GM19452 (cell line): ENCODE measurements around the gene SLC2A11.
A peak's percentile ranks its signal among the peaks of the same experiment; 100 is the strongest.

Source experiments
- ATAC-seq: cut with Tn5 transposase; IDR thresholded peaks from one replicate; pipeline ENCODE4 v1.9.1; 2021; ENCODE audit not compliant: unreplicated experiment

SLC2A11 gene

GRCh38 chr22:23831781-23832180, 25.9 kb upstream of the SLC2A11 start:
- no peak for ATAC-seq

DNA sequence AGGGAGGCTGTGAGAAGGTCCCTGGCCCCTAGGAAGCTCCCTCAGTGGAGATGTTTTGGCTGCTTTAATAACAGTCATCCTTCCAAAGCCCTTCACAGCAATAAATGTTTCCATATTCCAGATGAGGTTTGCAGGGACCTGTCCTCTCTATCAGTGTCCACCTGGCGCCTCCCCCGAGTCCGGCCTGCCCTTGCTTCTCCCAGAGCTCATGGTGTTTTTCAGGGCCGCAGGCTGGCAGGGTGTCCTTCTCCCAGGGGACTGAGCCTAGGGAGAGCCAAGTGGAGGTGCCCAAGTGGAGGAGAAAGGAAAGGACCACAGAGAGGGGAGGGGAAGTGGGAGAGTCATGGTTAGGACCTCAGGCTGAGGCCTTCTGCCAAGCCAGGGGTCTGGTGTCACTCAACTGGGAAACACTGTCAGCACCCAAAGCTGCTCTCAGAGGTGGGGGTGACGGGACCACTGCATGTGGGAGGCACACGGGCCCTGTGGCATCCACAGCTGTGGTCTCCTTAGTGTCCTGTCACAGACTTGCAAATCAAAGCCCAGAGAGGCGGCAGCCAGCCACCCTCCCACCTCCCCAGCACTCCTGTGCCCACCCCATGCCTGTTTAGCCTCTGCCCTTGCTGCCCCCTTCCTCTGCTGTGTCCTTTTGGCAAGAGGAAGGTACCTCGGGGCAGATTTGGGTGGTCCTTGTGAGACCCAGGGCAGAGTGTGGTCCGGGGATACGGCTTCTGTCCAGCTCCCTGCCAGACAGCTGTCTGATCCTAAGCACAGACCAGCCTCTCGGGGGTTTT, 25.3 kb upstream of the SLC2A11 start:
- ATAC-seq, result no peak

DNA sequence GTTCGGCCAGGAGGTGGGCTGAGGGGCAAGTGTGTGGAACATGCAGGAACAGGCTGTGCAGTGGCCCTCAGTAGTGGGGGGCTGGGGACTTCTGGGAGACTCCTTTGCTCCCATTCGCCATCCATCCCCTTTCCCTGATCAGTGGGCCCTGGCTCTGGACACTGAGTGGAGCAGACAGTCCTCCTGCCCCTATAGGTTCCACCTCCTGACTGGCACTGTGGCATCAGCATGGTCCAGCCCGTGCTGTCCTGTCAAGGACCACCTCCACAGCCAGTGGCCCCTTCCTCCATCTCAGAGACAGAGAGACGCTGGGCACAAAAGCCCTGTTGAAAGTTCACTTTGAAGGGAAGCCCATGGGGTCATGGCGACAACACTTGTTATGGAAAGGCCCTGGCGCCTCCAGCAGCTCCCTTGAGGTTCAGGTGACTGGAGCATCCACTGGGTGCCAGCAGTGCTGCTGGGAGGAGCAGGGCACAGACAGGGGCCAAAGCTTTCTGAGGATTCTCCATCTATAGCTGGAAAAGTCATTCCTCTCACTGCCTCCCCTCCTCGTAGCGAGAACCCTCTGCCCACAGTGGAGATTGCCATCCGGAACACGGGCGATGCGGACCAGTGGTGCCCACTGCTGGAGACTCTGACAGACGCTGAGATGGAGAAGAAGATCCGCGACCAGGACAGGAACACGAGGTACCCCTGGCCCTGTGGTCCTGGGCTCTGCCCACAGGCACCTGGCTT, 24.5 kb upstream of the SLC2A11 start:
- no peak for ATAC-seq

GRCh38 chr22:23833911-23834317, 23.8 kb upstream of the SLC2A11 start:
- ATAC-seq, result no peak

GRCh38 chr22:23834406-23834792, 23.3 kb upstream of the SLC2A11 start:
- ATAC-seq, result no peak

GRCh38 chr22:23834793-23835483, 22.7 kb upstream of the SLC2A11 start:
- ATAC-seq, result no peak

- no peak for ATAC-seq
Observed at GRCh38 chr22:23835484-23836144, 22.1 kb upstream of the SLC2A11 start.

DNA sequence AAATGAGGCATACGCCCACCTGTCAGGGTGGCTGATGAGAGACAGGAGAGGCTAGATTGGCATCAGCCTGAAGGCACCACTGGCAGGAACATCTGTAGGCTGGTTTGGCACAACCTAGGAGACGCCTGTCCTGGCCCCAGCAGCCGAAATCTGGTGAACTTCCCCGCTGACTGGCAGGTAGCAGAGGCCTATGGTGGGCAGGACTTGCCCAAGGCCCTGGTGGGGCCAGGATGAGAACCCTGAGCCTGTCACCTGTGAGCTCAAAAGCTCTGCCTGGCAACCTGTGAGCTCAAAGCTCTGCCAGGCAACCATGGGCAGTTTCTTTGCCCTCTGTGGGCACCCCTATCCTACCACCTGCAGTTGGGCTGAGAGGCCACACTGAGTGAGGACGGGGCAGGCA, 21.4 kb upstream of the SLC2A11 start:
- no peak for ATAC-seq

DNA sequence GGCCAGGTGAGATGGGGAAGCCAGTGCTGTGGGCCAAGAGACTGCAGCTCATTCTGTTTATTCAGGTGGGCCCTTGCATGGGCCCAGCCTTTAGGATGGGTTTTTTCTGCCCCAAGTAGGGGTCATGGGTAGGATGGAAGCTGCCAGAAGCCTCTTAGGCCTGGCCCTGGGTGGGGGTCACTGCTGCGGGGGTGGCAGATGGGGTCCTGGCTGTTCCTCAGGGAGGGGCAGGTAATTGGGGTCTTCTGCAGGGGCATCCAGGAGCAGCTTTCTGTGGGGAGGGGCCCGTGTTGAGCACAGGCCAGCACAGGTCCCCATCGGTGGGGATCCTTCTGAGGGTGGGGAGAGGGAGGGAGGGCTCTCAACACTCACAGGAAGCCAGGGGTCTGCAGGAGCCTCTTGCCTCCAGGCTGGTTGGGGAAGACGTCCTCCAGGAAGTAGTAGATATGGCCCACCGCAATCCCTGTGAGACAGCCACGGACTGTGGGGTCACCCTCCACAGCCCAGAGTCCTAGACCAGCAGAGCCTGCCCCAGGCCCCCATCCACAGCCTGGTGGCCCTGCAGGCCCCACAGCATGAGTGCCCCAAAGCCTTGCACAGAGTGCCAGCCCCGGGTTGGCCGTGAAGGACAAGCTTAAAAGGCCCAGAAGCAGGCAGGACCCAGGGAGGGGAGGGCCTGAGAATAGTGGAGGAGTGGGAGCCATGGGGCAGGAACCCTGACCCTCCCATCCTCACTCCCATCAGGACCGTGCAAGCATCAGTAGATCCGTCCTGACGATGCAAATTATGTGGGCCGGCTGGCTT, 20.8 kb upstream of the SLC2A11 start:
- no peak for ATAC-seq

GRCh38 chr22:23837496-23837859, 20.2 kb upstream of the SLC2A11 start:
- ATAC-seq, result no peak

DNA sequence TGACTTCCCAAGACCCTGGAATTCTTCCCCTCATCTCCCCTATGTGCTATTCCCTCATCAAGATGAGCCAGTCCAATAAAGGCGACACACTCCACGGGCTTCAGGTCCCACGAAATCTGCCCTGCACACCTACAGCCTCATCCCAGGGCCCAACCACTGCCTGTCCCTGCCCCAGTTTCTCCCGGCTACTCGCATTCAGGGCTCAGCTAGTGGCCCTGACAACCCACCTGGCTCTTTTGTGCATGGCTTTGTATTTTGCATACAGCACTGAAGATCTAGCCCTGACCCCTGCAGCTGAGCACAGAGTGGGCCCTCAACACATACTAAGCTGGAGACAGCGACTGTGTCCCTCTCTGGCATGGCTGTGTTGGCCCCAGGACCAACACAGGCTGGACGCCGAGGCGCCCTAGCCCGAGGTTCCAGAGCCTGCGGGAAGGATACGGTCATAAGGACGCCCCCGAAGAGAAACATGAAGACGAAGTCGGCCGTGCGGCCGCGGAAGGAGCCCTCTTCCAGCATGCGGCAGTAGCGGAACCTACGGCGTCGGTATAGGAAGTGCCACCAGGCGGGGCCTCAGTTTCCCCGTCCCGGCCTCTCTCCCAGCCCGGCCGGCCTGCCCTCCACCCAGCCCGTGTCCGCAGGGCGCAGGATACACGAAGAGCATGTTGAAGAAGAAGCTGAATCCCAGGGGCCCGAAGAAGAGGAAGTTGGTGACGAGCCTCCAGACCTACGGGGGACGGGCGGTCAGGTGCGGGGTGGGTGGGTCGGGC, 19.6 kb upstream of the SLC2A11 start:
- ATAC-seq, result peak; percentile 5

DNA sequence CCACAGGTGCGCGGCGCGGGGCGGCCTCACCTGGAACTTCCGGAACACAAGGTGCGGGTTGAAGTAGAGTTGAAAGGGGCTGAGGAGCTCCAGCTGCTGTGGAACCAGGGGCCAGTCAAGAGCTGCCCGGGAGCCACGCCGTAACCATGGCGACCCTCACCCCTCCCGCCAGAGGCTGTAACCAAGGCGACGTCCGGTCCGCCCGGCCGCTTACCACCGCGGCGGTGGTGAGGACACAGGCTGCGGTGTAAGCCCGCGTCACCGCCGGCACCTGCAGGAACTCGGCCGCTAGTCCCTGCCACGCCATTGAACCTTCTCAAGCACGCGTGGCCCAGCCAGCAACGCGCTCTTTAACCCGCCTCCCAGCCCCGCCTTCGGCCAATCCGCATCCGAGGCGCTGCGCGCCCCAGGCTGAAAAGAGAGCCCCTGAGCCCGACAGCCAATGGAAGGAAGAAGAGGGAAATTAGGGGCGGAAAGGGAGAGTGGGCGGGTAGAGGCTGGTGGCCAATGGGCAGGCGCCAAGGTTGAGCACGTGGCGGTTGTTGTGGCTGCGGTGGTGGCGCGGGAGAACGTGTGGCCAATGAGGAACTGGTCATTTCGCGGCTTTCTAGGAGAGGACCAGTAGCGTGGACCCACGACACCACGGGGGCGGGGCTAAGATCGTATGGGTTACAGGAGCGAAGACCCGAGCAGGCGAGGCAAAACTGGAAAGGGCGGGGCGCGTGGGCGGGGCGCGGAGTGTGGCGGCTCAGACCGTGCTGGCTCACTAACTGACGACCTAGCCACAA, 18.8 kb upstream of the SLC2A11 start, which contains the start of gene DERL3:
Gene DERL3 (minus strand): TSS at position 326 of the 788 bp plus-strand sequence. CDS start 19 bp downstream, at position 307.
- peak; percentile 76 for ATAC-seq

DNA sequence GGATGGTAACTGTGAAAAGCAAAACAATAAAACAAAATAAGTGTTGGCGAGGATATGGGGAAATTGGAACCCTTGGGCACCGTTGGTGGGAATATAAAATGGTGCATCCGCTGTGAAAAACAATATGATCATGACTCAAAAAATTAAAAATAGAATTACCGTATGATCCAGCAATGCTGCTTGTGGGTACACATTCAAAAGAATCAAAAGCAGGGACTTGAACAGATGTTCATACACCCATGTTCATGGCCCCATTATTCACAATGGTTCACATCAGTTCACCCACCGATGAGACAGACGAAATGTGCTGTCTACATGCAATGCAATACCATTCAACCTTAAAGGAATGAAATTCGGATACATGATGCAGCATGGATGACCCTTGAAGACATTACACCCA, 17.6 kb upstream of the SLC2A11 start:
- no peak for ATAC-seq

DNA sequence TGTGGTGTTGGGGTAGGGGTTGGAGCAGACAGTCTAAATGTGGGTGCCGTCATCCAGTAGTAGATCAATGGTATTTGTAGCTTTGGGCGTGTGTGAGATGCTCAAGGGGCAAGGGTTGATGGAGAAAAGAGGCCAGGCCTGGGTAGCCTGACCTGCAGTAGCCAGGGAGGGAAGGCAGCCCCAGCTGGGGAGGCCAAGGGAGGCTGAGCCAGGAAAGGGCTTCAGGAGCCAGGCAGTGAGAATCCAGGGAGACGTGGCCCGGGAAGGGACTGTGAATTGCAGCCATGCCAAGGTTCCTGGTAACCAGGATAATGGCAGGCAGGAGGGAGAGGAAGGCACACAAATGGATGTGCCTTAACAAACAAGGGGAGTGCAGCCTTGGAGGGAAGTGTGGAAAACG, 16.4 kb upstream of the SLC2A11 start:
- ATAC-seq, result no peak

DNA sequence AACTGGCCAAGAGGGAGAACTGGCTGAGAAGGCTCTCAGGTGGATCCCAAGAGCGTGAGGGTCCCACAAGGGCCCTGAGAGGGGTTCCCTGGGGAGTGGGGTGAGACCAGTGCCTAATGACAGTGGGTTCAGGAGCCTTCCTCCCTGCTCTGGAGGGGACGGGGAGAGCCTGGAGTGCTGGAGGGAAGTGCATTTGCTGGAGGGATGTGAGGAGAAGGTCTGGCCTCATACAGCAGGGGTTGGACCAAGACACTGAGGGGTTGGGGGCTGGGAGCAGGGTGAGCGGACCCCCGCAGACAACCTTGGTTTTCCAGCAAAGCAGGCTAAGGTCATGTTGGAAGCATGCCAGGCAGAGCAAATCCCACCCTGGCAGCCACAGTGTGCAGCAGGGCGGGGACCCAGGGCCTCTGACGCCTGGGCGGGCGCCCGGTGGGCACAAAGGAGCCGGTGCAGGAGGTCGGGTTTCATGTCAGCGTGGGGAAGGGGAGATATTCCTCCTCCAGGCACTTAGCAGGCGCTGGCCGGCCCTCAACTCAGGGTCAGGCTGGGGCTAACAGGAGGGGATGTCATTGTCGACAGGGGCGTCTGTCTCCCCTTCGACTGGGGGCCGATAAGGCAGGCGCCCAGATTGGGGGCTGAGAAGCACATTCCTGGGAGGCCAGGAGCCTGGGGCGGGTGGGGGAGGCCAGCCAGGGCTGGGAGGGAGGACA, 15.8 kb upstream of the SLC2A11 start:
- no peak for ATAC-seq

DNA sequence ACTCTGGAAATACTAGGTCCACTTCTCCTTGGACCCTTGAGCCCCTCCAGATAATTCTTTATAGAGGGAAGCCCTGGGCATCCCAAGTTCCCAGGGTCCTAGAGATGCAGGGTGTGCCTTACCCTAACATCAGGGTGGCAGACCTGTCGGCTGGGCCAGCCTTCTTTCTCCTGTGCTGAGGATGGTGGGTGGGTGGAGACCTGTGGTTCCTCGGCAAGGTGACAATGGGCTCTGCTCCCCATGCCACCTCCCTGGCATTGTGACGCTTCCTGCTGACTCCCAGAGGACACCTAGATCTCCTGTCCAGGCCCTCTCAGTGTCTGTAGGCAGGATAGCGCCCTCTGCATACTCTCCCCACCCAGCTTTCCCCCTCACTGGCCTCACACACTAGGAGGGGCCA, 15.1 kb upstream of the SLC2A11 start:
- no peak for ATAC-seq

DNA sequence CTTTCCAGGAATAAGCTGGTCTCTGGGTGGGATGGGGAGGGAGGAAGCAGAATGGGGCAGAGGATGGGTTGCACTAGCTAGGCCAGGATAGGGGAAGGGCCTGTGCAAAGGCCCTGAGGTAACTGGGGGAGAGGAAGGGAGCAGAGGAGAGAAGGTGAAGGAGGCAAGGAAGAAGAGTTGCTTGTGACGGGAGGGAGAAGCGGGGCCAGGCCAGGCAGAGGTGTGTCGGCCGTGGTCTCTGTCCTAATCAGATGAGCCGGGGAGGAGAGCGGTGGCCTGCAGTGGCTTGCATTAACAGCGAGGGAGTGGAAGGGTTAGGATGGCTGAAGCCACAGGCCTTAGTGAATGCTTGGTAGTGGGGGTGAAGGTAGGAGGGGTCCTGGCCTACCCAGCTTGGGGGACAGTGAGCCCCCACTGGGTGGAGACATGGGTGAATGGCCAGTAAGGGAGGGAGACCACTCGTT, 12.9 kb upstream of the SLC2A11 start:
- no peak for ATAC-seq
